Ishikawa (cell line): Measurements from ENCODE around the gene DCBLD1.

Experiments
- CEBPB ChIP-seq: IDR thresholded peaks from 2 replicates; pipeline ENCODE4 v1.6.1; 2012
- CREB1 ChIP-seq: IDR thresholded peaks from 2 replicates; pipeline ENCODE4 v1.6.1; 2012; ENCODE audit warnings: low read depth
- EP300 ChIP-seq: IDR thresholded peaks from 2 replicates; pipeline ENCODE4 v1.6.1; 2012; ENCODE audit warnings: borderline replicate concordance
- NFIC ChIP-seq: IDR thresholded peaks from 2 replicates; pipeline ENCODE4 v1.6.1; 2012
- RAD21 ChIP-seq: IDR thresholded peaks from 2 replicates; pipeline ENCODE4 v1.6.1; 2012; ENCODE audit warnings: low read depth
- TAF1 ChIP-seq: IDR thresholded peaks from 2 replicates; pipeline ENCODE4 v1.6.1; 2012; ENCODE audit warnings: low read depth, mild to moderate bottlenecking
- TCF12 ChIP-seq: IDR thresholded peaks from 2 replicates; pipeline ENCODE4 v1.6.1; 2012; ENCODE audit warnings: low read depth
- TEAD4 ChIP-seq: IDR thresholded peaks from 2 replicates; pipeline ENCODE4 v1.6.1; 2012
- ZBTB7A ChIP-seq: IDR thresholded peaks from 2 replicates; pipeline ENCODE4 v1.6.1; 2012; ENCODE audit warnings: low read depth
- TF ChIP-seq, protein P1 (sequence below): IDR thresholded peaks from 2 replicates; pipeline ENCODE4 v1.6.1; 2012; ENCODE audit warnings: low read depth, mild to moderate bottlenecking
- TF ChIP-seq, protein P2 (sequence below): IDR thresholded peaks from 2 replicates; pipeline ENCODE4 v1.6.1; 2012

DNA sequence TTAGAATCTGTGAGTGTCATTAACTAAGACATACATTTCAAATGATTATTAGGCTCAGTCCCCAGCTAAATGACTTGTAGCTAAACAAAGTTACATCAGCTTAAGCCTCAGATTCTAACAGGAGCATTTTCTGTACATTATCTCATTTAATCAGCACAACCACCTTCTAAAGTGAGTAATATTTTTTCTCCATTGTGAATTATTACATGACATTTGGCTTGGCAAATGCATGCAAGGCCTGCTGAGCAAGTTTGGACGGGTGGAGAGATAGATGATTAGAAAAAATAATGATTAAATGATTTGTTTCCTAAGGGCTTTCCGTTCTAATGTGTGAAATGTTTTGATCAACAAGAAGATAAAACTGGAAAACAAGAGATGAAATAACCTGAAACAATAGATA is 20.7 kb downstream of the DCBLD1 start:
- TF ChIP-seq, protein P1, sequence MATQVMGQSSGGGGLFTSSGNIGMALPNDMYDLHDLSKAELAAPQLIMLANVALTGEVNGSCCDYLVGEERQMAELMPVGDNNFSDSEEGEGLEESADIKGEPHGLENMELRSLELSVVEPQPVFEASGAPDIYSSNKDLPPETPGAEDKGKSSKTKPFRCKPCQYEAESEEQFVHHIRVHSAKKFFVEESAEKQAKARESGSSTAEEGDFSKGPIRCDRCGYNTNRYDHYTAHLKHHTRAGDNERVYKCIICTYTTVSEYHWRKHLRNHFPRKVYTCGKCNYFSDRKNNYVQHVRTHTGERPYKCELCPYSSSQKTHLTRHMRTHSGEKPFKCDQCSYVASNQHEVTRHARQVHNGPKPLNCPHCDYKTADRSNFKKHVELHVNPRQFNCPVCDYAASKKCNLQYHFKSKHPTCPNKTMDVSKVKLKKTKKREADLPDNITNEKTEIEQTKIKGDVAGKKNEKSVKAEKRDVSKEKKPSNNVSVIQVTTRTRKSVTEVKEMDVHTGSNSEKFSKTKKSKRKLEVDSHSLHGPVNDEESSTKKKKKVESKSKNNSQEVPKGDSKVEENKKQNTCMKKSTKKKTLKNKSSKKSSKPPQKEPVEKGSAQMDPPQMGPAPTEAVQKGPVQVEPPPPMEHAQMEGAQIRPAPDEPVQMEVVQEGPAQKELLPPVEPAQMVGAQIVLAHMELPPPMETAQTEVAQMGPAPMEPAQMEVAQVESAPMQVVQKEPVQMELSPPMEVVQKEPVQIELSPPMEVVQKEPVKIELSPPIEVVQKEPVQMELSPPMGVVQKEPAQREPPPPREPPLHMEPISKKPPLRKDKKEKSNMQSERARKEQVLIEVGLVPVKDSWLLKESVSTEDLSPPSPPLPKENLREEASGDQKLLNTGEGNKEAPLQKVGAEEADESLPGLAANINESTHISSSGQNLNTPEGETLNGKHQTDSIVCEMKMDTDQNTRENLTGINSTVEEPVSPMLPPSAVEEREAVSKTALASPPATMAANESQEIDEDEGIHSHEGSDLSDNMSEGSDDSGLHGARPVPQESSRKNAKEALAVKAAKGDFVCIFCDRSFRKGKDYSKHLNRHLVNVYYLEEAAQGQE, result no peak
- TF ChIP-seq CEBPB (no peak), CREB1 (no peak), TAF1 (no peak), TCF12 (no peak), TEAD4 (no peak), EP300 (no peak), NFIC (no peak), ZBTB7A (no peak), RAD21 (no peak)
- TF ChIP-seq, protein P2, sequence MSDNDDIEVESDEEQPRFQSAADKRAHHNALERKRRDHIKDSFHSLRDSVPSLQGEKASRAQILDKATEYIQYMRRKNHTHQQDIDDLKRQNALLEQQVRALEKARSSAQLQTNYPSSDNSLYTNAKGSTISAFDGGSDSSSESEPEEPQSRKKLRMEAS, result no peak
